ENCODE data around the gene LUC7L.

Gene LUC7L

GRCh38 chr16:228852-229730, at the start of gene LUC7L:
LUC7L (minus strand) TSS chr16:229449; CDS start chr16:229339, 110 bp downstream.
- H3K36me3 Mint-ChIP-seq (ENCODE audit: insufficient read depth): peaks cover 44% of the 10 kb centered on the region
- H3K27ac Mint-ChIP-seq (ENCODE audit: low read depth): peak within 1 kb of the TSS; percentile 88
- H3K27me3 Mint-ChIP-seq: no peaks in the 10 kb centered on the region
- H3K4me3 Mint-ChIP-seq: peak within 1 kb of the TSS; percentile 86
- ATAC-seq (replicated peaks; ENCODE audit: extremely low read depth, poor library complexity, severe bottlenecking): peak; percentile 90
- peaks cover 18% of the 10 kb centered on the region for H3K4me1 Mint-ChIP-seq
- DNase-seq (ENCODE audit: low spot score in 2 of 2): peak; percentile 75 to 77
- no peaks in the 10 kb centered on the region for H3K9me3 Mint-ChIP-seq

- H3K36me3 Mint-ChIP-seq (ENCODE audit: insufficient read depth): peaks cover 6% of the 10 kb centered on the region
- H3K4me1 Mint-ChIP-seq: peaks cover 6% of the 10 kb centered on the region
- DNase-seq (ENCODE audit: low spot score in 2 of 2) (peak in 1 of 2 donors; percentile 25), ATAC-seq (replicated peaks; ENCODE audit: extremely low read depth, poor library complexity, severe bottlenecking) (peak; percentile 81)
- H3K27ac Mint-ChIP-seq (ENCODE audit: low read depth): no peak overlapping the region
- H3K27me3 Mint-ChIP-seq: peaks cover 9% of the 10 kb centered on the region
- no peak overlapping the region for H3K4me3 Mint-ChIP-seq
- H3K9me3 Mint-ChIP-seq: no peaks in the 10 kb centered on the region
Observed at GRCh38 chr16:278863-279366, 49.7 kb upstream of the LUC7L start.

GRCh38 chr16:276426-277077, 47.3 kb upstream of the LUC7L start:
- DNase-seq (ENCODE audit: low spot score in 2 of 2) (no peak), ATAC-seq (replicated peaks; ENCODE audit: extremely low read depth, poor library complexity, severe bottlenecking) (no peak)
- no peaks in the 10 kb centered on the region for H3K9me3 Mint-ChIP-seq
- H3K36me3 Mint-ChIP-seq (ENCODE audit: insufficient read depth): peaks cover 4% of the 10 kb centered on the region
- peaks cover 5% of the 10 kb centered on the region for H3K27me3 Mint-ChIP-seq
- peak overlapping the region; percentile 48 for H3K4me3 Mint-ChIP-seq
- no peak overlapping the region for H3K27ac Mint-ChIP-seq (ENCODE audit: low read depth)
- peaks cover 6% of the 10 kb centered on the region for H3K4me1 Mint-ChIP-seq

- DNase-seq (ENCODE audit: low spot score in 2 of 2) (no peak), ATAC-seq (replicated peaks; ENCODE audit: extremely low read depth, poor library complexity, severe bottlenecking) (no peak)
- H3K27ac Mint-ChIP-seq (ENCODE audit: low read depth): no peak within 1 kb of the TSS
- peaks cover 2% of the 10 kb centered on the region for H3K36me3 Mint-ChIP-seq (ENCODE audit: insufficient read depth)
- peak within 1 kb of the TSS; percentile 51 for H3K4me3 Mint-ChIP-seq
- H3K4me1 Mint-ChIP-seq: peaks cover 6% of the 10 kb centered on the region
- no peaks in the 10 kb centered on the region for H3K27me3 Mint-ChIP-seq
- no peaks in the 10 kb centered on the region for H3K9me3 Mint-ChIP-seq
Observed at GRCh38 chr16:275786-276232, 46.6 kb upstream of the LUC7L start, which contains the start of gene RGS11. RGS11 (minus strand) TSS chr16:275944; CDS start chr16:275911, 33 bp downstream.

GRCh38 chr16:275041-275641, 45.9 kb upstream of the LUC7L start:
- ATAC-seq (replicated peaks; ENCODE audit: extremely low read depth, poor library complexity, severe bottlenecking) (no peak), DNase-seq (ENCODE audit: low spot score in 2 of 2) (no peak)
- no peaks in the 10 kb centered on the region for H3K27me3 Mint-ChIP-seq
- H3K4me1 Mint-ChIP-seq: peaks cover 6% of the 10 kb centered on the region
- H3K36me3 Mint-ChIP-seq (ENCODE audit: insufficient read depth): peaks cover 2% of the 10 kb centered on the region
- no peak overlapping the region for H3K27ac Mint-ChIP-seq (ENCODE audit: low read depth)
- H3K4me3 Mint-ChIP-seq: peak overlapping the region; percentile 51
- no peaks in the 10 kb centered on the region for H3K9me3 Mint-ChIP-seq

GRCh38 chr16:273547-274421, 44.5 kb upstream of the LUC7L start:
- no peak overlapping the region for H3K4me3 Mint-ChIP-seq
- DNase-seq (ENCODE audit: low spot score in 2 of 2) (no peak), ATAC-seq (replicated peaks; ENCODE audit: extremely low read depth, poor library complexity, severe bottlenecking) (no peak)
- H3K36me3 Mint-ChIP-seq (ENCODE audit: insufficient read depth): peaks cover 3% of the 10 kb centered on the region
- no peaks in the 10 kb centered on the region for H3K27me3 Mint-ChIP-seq
- H3K9me3 Mint-ChIP-seq: no peaks in the 10 kb centered on the region
- H3K27ac Mint-ChIP-seq (ENCODE audit: low read depth): no peak overlapping the region
- H3K4me1 Mint-ChIP-seq: no peaks in the 10 kb centered on the region

GRCh38 chr16:272633-273546, 43.6 kb upstream of the LUC7L start:
- H3K27ac Mint-ChIP-seq (ENCODE audit: low read depth): no peak overlapping the region

GRCh38 chr16:270381-271255, 41.4 kb upstream of the LUC7L start:
- ATAC-seq (replicated peaks; ENCODE audit: extremely low read depth, poor library complexity, severe bottlenecking) (no peak), DNase-seq (ENCODE audit: low spot score in 2 of 2) (no peak)
- H3K4me3 Mint-ChIP-seq: no peak overlapping the region
- peaks cover 4% of the 10 kb centered on the region for H3K36me3 Mint-ChIP-seq (ENCODE audit: insufficient read depth)
- no peaks in the 10 kb centered on the region for H3K4me1 Mint-ChIP-seq
- H3K27me3 Mint-ChIP-seq: no peaks in the 10 kb centered on the region
- H3K27ac Mint-ChIP-seq (ENCODE audit: low read depth): no peak overlapping the region
- H3K9me3 Mint-ChIP-seq: no peaks in the 10 kb centered on the region

More at GRCh38 chr16:272633-273546, 43.6 kb upstream of the LUC7L start:
- Mint-ChIP-seq H3K4me1 (no peaks in the 10 kb centered on the region), H3K36me3 (ENCODE audit: insufficient read depth) (peaks cover 3% of the 10 kb centered on the region), H3K4me3 (no peak overlapping the region), H3K27me3 (no peaks in the 10 kb centered on the region), H3K9me3 (no peaks in the 10 kb centered on the region)
- ATAC-seq (replicated peaks; ENCODE audit: extremely low read depth, poor library complexity, severe bottlenecking) (no peak), DNase-seq (ENCODE audit: low spot score in 2 of 2) (no peak)

- Mint-ChIP-seq H3K4me1 (no peaks in the 10 kb centered on the region), H3K9me3 (no peaks in the 10 kb centered on the region), H3K27me3 (no peaks in the 10 kb centered on the region)
Observed at GRCh38 chr16:269061-269796, 40.0 kb upstream of the LUC7L start.

More at GRCh38 chr16:269061-269796, 40.0 kb upstream of the LUC7L start:
- no peak overlapping the region for H3K4me3 Mint-ChIP-seq
- H3K36me3 Mint-ChIP-seq (ENCODE audit: insufficient read depth): peaks cover 4% of the 10 kb centered on the region
- ATAC-seq (replicated peaks; ENCODE audit: extremely low read depth, poor library complexity, severe bottlenecking) (no peak), DNase-seq (ENCODE audit: low spot score in 2 of 2) (no peak)
- no peak overlapping the region for H3K27ac Mint-ChIP-seq (ENCODE audit: low read depth)
